ENCODE results near the gene PBX1. TPM values are rescaled to one million over a fixed set of nuclear protein-coding genes. Genes with fewer than 3 reads are reported as not detected.

PBX1 gene
- total and polyA plus RNA-seq, 2 of the 4 experiments (the other 2 are of a cell fraction), result 13.9 to 17.9 TPM

DNA sequence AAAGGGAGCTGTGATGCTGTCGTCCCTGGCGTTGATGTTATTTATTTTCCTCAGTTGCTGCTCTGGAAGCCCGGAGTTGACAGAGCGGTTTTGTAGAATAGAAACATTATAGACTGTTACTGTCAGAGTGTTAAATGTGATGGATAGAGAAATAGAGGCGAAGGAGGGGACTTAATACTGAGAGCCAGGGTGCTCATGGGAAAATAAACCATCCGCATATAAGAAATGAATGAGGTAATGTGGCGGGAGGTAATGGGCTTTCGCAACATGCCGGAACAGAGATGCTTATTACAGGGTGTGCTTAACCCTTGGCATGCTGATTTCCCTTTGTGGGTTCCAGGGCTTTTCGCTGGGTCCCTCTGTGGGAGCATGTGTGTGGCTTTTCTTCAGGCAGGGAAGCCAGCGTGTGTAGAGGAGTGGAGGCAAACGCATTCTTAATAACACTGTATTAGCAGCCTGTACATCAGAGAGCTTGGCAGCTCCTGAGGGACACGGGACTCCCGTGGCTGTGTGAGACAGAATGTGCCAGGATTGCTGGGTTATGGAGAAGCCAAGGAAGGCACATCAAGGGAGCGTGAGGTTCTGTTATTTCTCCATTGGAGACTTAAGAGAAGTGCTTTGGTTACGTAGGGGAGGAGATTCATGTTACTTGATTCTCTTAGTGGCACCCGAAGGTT is 141.0 kb downstream of the PBX1 start:
- Histone ChIP-seq H2AK9ac (replicated peaks; ENCODE audit: low read depth, low read length, poor library complexity) (no peak overlapping the region), H4K91ac (ENCODE audit: insufficient read depth, low read depth, low read length) (no peak overlapping the region), H3K9me1 (ENCODE audit: insufficient read depth, low read length) (peaks cover 9% of the 10 kb centered on the region; the same call in 1 of the 2 replicates), H3K56ac (ENCODE audit: extremely low read depth, insufficient read depth, low read length) (no peak overlapping the region), H3K27me3 (ENCODE audit: control insufficient read depth, insufficient read depth, low read length) (no peaks in the 10 kb centered on the region), H3K18ac (ENCODE audit: low read depth, low read length) (no peak overlapping the region), H4K20me1 (ENCODE audit: insufficient read depth, low read length) (no peaks in the 10 kb centered on the region), H4K5ac (ENCODE audit: low read depth, low read length) (no peak overlapping the region), H2AFZ (replicated peaks; ENCODE audit: low read length, poor library complexity) (no peak overlapping the region), H3K4me3 (ENCODE audit: insufficient read depth, low read depth, low read length) (no peak overlapping the region), H2BK15ac (ENCODE audit: low read depth, low read length) (peak overlapping the region; percentile 69; the same call in 1 of the 3 replicates), H2AK5ac (ENCODE audit: low read depth, low read length) (peak overlapping the region; percentile 32; the same call in 1 of the 2 replicates), H3K27ac (ENCODE audit: insufficient read depth, low read length) (no peak overlapping the region), H3K9ac (ENCODE audit: low read depth, low read length) (no peak overlapping the region), H2BK5ac (ENCODE audit: low read depth, low read length, poor library complexity, severe bottlenecking) (no peak overlapping the region), H3K9me3 (ENCODE audit: control insufficient read depth, insufficient read depth, low read length) (no peaks in the 10 kb centered on the region), H3K23ac (ENCODE audit: low read depth, low read length) (no peak overlapping the region), H3K79me1 (ENCODE audit: low read depth in 1 of 2, low read length in 2 of 2) (peaks cover 4 to 12% of the 10 kb centered on the region in 2 experiments; a peak in 2 of 4 replicates), H3K4ac (ENCODE audit: low read depth, low read length) (no peak overlapping the region), H3K4me2 (ENCODE audit: low read depth, low read length) (no peak overlapping the region), H3K4me1 (ENCODE audit: control insufficient read depth, insufficient read depth, low read length) (peaks cover 8% of the 10 kb centered on the region), H4K8ac (ENCODE audit: low read depth in 2 of 2, low read length in 2 of 2) (peak overlapping the region in 1 of 2 experiments; percentile 29; a peak in 1 of 4 replicates), H3K14ac (replicated peaks; ENCODE audit: low read depth, low read length) (no peak overlapping the region), H2BK120ac (ENCODE audit: low read depth, low read length) (no peak overlapping the region), H2BK20ac (ENCODE audit: low read depth, low read length) (0 out of 2 replicates have a peak overlapping the region, but pooled peaks have one; percentile 30), H3K36me3 (ENCODE audit: control insufficient read depth, insufficient read depth, low read length) (no peaks in the 10 kb centered on the region)
- dilution Hi-C loops (cut with HindIII; ENCODE audit: low sequenced_read_pairs, unreplicated experiment), result no loop called here
- no peak for ATAC-seq (ENCODE audit: low read depth)
- CTCF ChIA-PET, result no interaction called here
- POLR2A ChIA-PET (ENCODE audit: unreplicated experiment), result no interaction called here
- intact Hi-C loops (cut with micrococcal nuclease), result no loop called here
- in situ Hi-C loops (cut with MboI; ENCODE audit: low sequenced_read_pairs), result no loop called here
- TF ChIP-seq RFX5 (IDR thresholded peaks at IDR 0.05; ENCODE audit: low read depth, low read length) (no peak), CEBPB (IDR thresholded peaks at IDR 0.05; ENCODE audit: low read depth, low read length) (peak; percentile 40; the same call in 1 of the 2 replicates)
- no peak for DNase-seq
- no TSS peak for BruUV-seq (replicated peaks)
- WGBS, 2 experiments (ENCODE audit: extremely low coverage in 2 of 2, insufficient read length in 1 of 2), result 73% methylated on average over 3 of the region's 17 CpGs; no CpG with 5 or more reads in 1 of the 2 experiments
